ENCODE data around the gene CDH4. TPM values are rescaled to one million over a fixed set of nuclear protein-coding genes. Genes with fewer than 3 reads are reported as not detected.

Gene CDH4
- total and polyA plus RNA-seq, 2 donors (not counting 1 experiment from before 2014, with no cell fraction given) = not detected

DNA sequence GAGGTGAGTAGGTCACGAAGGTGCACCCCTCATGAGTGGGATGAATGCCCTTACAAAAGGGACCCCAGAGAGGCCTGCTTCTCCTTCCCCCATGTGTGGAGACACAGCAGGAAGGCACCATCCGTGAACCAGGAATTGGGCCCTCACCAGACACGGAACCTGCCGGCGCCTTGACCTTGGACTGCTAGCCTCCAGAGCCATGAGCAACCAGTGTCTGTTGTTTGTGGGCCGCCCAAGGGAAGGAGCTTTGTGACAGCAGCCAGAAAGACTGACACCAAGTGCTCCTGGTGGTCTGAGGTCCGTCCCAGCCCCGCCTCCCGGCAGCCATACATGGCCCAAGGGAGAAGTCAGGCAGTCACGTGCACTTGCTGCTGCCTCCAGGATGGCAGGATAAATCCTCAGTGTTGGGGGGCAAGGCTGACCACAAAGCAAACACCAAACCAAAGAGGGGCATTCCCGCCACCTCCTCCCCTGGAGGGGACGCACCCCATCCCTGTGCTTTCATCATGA lies 29.3 kb downstream of the CDH4 start:
- Histone ChIP-seq H3K9ac (ENCODE audit: low read length) (no peak overlapping the region), H3K36me3 (replicated peaks in 1 of 2; ENCODE audit: control extremely low read depth in 1 of 2, control insufficient read depth in 1 of 2, extremely low read depth in 1 of 2, insufficient read depth in 2 of 2, low read length in 1 of 2) (no peaks in the 10 kb centered on the region), H3K4me2 (replicated peaks; ENCODE audit: low read depth, low read length, poor library complexity, severe bottlenecking) (no peak overlapping the region), H3K4me1 (ENCODE audit: control insufficient read depth in 2 of 2, insufficient read depth in 2 of 2, low read length in 2 of 2) (no peaks in the 10 kb centered on the region), H3K27me3 (replicated peaks in 1 of 4; ENCODE audit: control extremely low read depth in 1 of 4, control insufficient read depth in 3 of 4, insufficient read depth in 4 of 4, low read length in 3 of 4) (no peaks in the 10 kb centered on the region), H3K27ac (ENCODE audit: low read length in 2 of 2) (no peak overlapping the region), H3K4me3 (ENCODE audit: control extremely low read depth in 1 of 5, extremely low read depth in 1 of 5, insufficient read depth in 1 of 5, low read depth in 2 of 5, low read length in 4 of 5) (no peak overlapping the region), H2AFZ (ENCODE audit: insufficient read depth, low read depth, low read length, poor library complexity, severe bottlenecking) (no peak overlapping the region), H3K79me2 (ENCODE audit: control insufficient read depth, insufficient read depth, low read length) (no peaks in the 10 kb centered on the region), H4K20me1 (ENCODE audit: control insufficient read depth, insufficient read depth, low read length, poor library complexity, severe bottlenecking) (no peaks in the 10 kb centered on the region), H3K9me3 (ENCODE audit: control extremely low read depth in 1 of 3, control insufficient read depth in 2 of 3, insufficient read depth in 1 of 3, low read length in 2 of 3) (peaks cover 0 to 56% (median 0%) of the 10 kb centered on the region in 3 donors)
- 85% methylated on average over 12 of the region's 12 CpGs for WGBS (ENCODE audit: insufficient coverage)
- TF ChIP-seq EZH2 (IDR thresholded peaks at IDR 0.05; ENCODE audit: borderline replicate concordance, insufficient read depth, low read depth, low read length, poor library complexity, severe bottlenecking) = no peak
- TF ChIP-seq, protein P1, sequence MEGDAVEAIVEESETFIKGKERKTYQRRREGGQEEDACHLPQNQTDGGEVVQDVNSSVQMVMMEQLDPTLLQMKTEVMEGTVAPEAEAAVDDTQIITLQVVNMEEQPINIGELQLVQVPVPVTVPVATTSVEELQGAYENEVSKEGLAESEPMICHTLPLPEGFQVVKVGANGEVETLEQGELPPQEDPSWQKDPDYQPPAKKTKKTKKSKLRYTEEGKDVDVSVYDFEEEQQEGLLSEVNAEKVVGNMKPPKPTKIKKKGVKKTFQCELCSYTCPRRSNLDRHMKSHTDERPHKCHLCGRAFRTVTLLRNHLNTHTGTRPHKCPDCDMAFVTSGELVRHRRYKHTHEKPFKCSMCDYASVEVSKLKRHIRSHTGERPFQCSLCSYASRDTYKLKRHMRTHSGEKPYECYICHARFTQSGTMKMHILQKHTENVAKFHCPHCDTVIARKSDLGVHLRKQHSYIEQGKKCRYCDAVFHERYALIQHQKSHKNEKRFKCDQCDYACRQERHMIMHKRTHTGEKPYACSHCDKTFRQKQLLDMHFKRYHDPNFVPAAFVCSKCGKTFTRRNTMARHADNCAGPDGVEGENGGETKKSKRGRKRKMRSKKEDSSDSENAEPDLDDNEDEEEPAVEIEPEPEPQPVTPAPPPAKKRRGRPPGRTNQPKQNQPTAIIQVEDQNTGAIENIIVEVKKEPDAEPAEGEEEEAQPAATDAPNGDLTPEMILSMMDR (IDR thresholded peaks at IDR 0.05) = no peak
- Mint-ChIP-seq H3K4me3 (no peak overlapping the region), H3K27ac (no peak overlapping the region), H3K9me3 (ENCODE audit: insufficient read depth) (peaks cover 4% of the 10 kb centered on the region), H3K4me1 (no peaks in the 10 kb centered on the region), H3K27me3 (no peaks in the 10 kb centered on the region)
- no peak for ATAC-seq (ENCODE audit: low read depth)
- ChIA-PET POLR2A (no interaction called here), CTCF (no interaction called here)
- intact Hi-C loops (cut with micrococcal nuclease) = no loop called here
- DNase-seq = no peak

DNA sequence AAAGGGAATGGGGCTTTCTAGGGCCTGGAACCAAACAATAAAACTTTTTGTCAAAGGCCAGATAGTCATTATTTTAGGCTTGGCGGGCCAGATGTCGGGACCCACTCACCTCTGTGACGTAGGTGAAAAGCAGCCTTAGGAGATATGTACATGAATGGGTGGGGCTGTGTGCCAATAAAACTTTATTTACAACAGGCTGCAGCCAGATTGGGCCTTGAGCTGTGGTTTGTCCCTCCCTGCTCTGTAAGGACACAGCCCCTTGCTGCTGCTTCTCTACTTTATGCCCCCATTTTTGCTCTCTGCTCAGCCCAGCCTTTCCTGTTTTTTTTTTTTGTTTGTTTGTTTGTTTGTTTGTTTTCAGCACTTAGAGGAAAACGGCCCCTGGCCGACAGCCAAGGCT lies 32.7 kb downstream of the CDH4 start:
- TF ChIP-seq EZH2 (IDR thresholded peaks at IDR 0.05; ENCODE audit: borderline replicate concordance, insufficient read depth, low read depth, low read length, poor library complexity, severe bottlenecking) = no peak
- H3K4me1 ChIP-seq (ENCODE audit: control insufficient read depth in 2 of 2, insufficient read depth in 2 of 2, low read length in 2 of 2) = no peaks in the 10 kb centered on the region
- POLR2A ChIA-PET = no interaction called here
- Mint-ChIP-seq H3K9me3 (ENCODE audit: insufficient read depth) (peaks cover 4% of the 10 kb centered on the region), H3K4me1 (no peaks in the 10 kb centered on the region), H3K27ac (no peak overlapping the region), H3K4me3 (no peak overlapping the region), H3K27me3 (no peaks in the 10 kb centered on the region)
- H2AFZ ChIP-seq (ENCODE audit: insufficient read depth, low read depth, low read length, poor library complexity, severe bottlenecking) = no peak overlapping the region
- no peak for ATAC-seq (ENCODE audit: low read depth)
- no peaks in the 10 kb centered on the region for H3K36me3 ChIP-seq (replicated peaks in 1 of 2; ENCODE audit: control extremely low read depth in 1 of 2, control insufficient read depth in 1 of 2, extremely low read depth in 1 of 2, insufficient read depth in 2 of 2, low read length in 1 of 2)
- H3K4me2 ChIP-seq (replicated peaks; ENCODE audit: low read depth, low read length, poor library complexity, severe bottlenecking) = no peak overlapping the region
- no peaks in the 10 kb centered on the region for H3K79me2 ChIP-seq (ENCODE audit: control insufficient read depth, insufficient read depth, low read length)
- H4K20me1 ChIP-seq (ENCODE audit: control insufficient read depth, insufficient read depth, low read length, poor library complexity, severe bottlenecking) = no peaks in the 10 kb centered on the region
- 96% methylated on average over 5 of the region's 5 CpGs for WGBS (ENCODE audit: insufficient coverage)
- DNase-seq = no peak
- CTCF ChIA-PET = no interaction called here
- intact Hi-C loops (cut with micrococcal nuclease) = no loop called here
- no peaks in the 10 kb centered on the region for H3K27me3 ChIP-seq (replicated peaks in 1 of 4; ENCODE audit: control extremely low read depth in 1 of 4, control insufficient read depth in 3 of 4, insufficient read depth in 4 of 4, low read length in 3 of 4)
- H3K27ac ChIP-seq (ENCODE audit: low read length in 2 of 2) = no peak overlapping the region
- H3K4me3 ChIP-seq (ENCODE audit: control extremely low read depth in 1 of 5, extremely low read depth in 1 of 5, insufficient read depth in 1 of 5, low read depth in 2 of 5, low read length in 4 of 5) = no peak overlapping the region
- no peak overlapping the region for H3K9ac ChIP-seq (ENCODE audit: low read length)
- H3K9me3 ChIP-seq (ENCODE audit: control extremely low read depth in 1 of 3, control insufficient read depth in 2 of 3, insufficient read depth in 1 of 3, low read length in 2 of 3) = peaks cover 0 to 58% (median 0%) of the 10 kb centered on the region in 3 donors

Measured in B cell (primary cell).